Neural progenitor cell (in vitro differentiated cells): Measurements from ENCODE around the gene MTMR10. TPM values are rescaled to one million over a fixed set of nuclear protein-coding genes. Genes with fewer than 3 reads are reported as not detected.

Experiments
- DNase-seq: peaks from one replicate; pipeline ENCODE4 v3.0.0-alpha.2; 2016; ENCODE audit warnings: low spot score
- H2AFZ ChIP-seq: fragments of 200-600 bp; sonication (generic); replicated peaks from 2 replicates; pipeline ENCODE4 v1.6.1; 2016; ENCODE audit warnings: antibody characterized with exemption
- H3F3A ChIP-seq: fragments of 200-600 bp; sonication (generic); 2 replicates; pipeline ENCODE4 v1.6.1; 2016; ENCODE audit warnings: antibody characterized with exemption, low read depth
- H3K27ac ChIP-seq: fragments of 200-600 bp; sonication (generic); 2 replicates; pipeline ENCODE4 v1.5.1; 2016; ENCODE audit warnings: mild to moderate bottlenecking
- H3K27me3 ChIP-seq: fragments of 200-600 bp; sonication (generic); 2 replicates; pipeline ENCODE4 v1.6.1; 2016; ENCODE audit warnings: mild to moderate bottlenecking, moderate library complexity
- H3K36me3 ChIP-seq: fragments of 200-600 bp; sonication (generic); 2 replicates; pipeline ENCODE4 v1.5.1; 2016
- H3K4me1 ChIP-seq: fragments of 200-600 bp; sonication (generic); 2 replicates; pipeline ENCODE4 v1.6.1; 2016; ENCODE audit warnings: mixed run types
- H3K4me2 ChIP-seq: fragments of 200-600 bp; sonication (generic); 2 replicates; pipeline ENCODE4 v1.6.1; 2016
- H3K4me3 ChIP-seq: fragments of 200-600 bp; sonication (generic); 2 replicates; pipeline ENCODE4 v1.5.1; 2016
- H3K79me2 ChIP-seq: fragments of 200-600 bp; sonication (generic); 2 replicates; pipeline ENCODE4 v1.6.1; 2016; ENCODE audit warnings: low read depth
- H3K9ac ChIP-seq: fragments of 200-600 bp; sonication (generic); 2 replicates; pipeline ENCODE4 v1.6.1; 2016
- H3K9me3 ChIP-seq: fragments of 200-600 bp; sonication (generic); 2 replicates; pipeline ENCODE4 v1.5.1; 2016; ENCODE audit warnings: low read depth
- H4K20me1 ChIP-seq: fragments of 200-600 bp; sonication (generic); 2 replicates; pipeline ENCODE4 v1.6.1; 2016; ENCODE audit warnings: low read depth
- H3K27ac Mint-ChIP-seq: 3 replicates; pipeline ENCODE4 v1.8.0; 2021; ENCODE audit warnings: mixed read lengths
- H3K27me3 Mint-ChIP-seq: 2 replicates; pipeline ENCODE4 v1.8.0; 2022; ENCODE audit warnings: low read depth, mild to moderate bottlenecking, inconsistent platforms, moderate library complexity, mixed read lengths; ENCODE audit not compliant: insufficient read depth
- H3K36me3 Mint-ChIP-seq: 3 replicates; pipeline ENCODE4 v1.8.0; 2021; ENCODE audit warnings: mixed read lengths
- H3K4me1 Mint-ChIP-seq: 3 replicates; pipeline ENCODE4 v1.8.0; 2021; ENCODE audit warnings: mixed read lengths
- H3K4me3 Mint-ChIP-seq: 3 replicates; pipeline ENCODE4 v1.8.0; 2021; ENCODE audit warnings: mild to moderate bottlenecking, moderate library complexity, mixed read lengths
- H3K9me3 Mint-ChIP-seq: 3 replicates; pipeline ENCODE4 v1.8.0; 2020; ENCODE audit warnings: mixed read lengths
- EZH2 ChIP-seq: fragments of 200-600 bp; sonication (generic); IDR thresholded peaks from 2 replicates; pipeline ENCODE4 v1.6.1; 2017; ENCODE audit warnings: antibody characterized with exemption, mild to moderate bottlenecking, moderate library complexity
- EZH2phosphoT487 ChIP-seq: fragments of 200-600 bp; sonication (generic); IDR thresholded peaks from 2 replicates; pipeline ENCODE4 v1.6.1; 2017; ENCODE audit warnings: antibody characterized with exemption
- total RNA-seq: library from RNA; depleted of rRNA; stranded (reverse); fragments of >200 nt; gene quantifications from 2 replicates; pipeline ENCODE4 v1.2.3, GENCODE V29; 2015; ENCODE audit warnings: low replicate concordance
- TF ChIP-seq, protein P1 (sequence below): fragments of 200-600 bp; sonication (generic); IDR thresholded peaks from 2 replicates; pipeline ENCODE4 v1.5.1; 2017; ENCODE audit warnings: antibody characterized with exemption, mild to moderate bottlenecking

Gene MTMR10
- total RNA-seq, 1 donor from 2014 or later = 18.7 TPM

DNA sequence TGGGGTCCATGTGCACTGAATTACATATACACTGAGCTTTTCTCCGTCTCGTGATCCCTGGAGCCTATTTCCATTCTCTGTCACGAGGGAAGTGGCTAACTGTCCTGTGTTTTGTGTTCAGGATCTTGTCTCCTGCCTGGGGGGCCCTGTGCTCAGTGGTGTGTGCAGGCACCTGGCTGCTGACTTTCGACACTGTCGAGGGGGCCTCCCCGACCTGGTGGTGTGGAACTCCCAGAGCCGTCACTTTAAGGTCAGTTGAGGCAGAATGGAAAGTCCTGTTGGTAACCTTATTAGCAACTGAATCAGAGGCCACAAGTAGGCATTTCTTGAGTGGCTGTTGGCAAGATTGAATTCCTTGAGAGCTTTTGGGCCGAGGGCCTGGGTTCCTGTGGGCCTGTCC lies 61.0 kb downstream of the MTMR10 start:
- Histone ChIP-seq H3K4me1 (no peaks in the 10 kb centered on the region), H2AFZ (no peak overlapping the region), H3K27me3 (no peaks in the 10 kb centered on the region), H3K36me3 (no peaks in the 10 kb centered on the region), H3F3A (peaks cover 9% of the 10 kb centered on the region), H3K79me2 (no peaks in the 10 kb centered on the region), H4K20me1 (peaks cover 3% of the 10 kb centered on the region), H3K4me3 (no peak overlapping the region), H3K9ac (no peak overlapping the region), H3K4me2 (no peak overlapping the region), H3K27ac (no peak overlapping the region), H3K9me3 (no peaks in the 10 kb centered on the region)
- no peak for DNase-seq
- Mint-ChIP-seq H3K4me3 (no peak overlapping the region), H3K9me3 (no peaks in the 10 kb centered on the region), H3K4me1 (no peaks in the 10 kb centered on the region), H3K36me3 (peaks cover 39% of the 10 kb centered on the region), H3K27me3 (no peaks in the 10 kb centered on the region), H3K27ac (no peak overlapping the region)
- TF ChIP-seq EZH2 (no peak), EZH2phosphoT487 (no peak)
- TF ChIP-seq, protein P1, sequence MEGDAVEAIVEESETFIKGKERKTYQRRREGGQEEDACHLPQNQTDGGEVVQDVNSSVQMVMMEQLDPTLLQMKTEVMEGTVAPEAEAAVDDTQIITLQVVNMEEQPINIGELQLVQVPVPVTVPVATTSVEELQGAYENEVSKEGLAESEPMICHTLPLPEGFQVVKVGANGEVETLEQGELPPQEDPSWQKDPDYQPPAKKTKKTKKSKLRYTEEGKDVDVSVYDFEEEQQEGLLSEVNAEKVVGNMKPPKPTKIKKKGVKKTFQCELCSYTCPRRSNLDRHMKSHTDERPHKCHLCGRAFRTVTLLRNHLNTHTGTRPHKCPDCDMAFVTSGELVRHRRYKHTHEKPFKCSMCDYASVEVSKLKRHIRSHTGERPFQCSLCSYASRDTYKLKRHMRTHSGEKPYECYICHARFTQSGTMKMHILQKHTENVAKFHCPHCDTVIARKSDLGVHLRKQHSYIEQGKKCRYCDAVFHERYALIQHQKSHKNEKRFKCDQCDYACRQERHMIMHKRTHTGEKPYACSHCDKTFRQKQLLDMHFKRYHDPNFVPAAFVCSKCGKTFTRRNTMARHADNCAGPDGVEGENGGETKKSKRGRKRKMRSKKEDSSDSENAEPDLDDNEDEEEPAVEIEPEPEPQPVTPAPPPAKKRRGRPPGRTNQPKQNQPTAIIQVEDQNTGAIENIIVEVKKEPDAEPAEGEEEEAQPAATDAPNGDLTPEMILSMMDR = no peak

DNA sequence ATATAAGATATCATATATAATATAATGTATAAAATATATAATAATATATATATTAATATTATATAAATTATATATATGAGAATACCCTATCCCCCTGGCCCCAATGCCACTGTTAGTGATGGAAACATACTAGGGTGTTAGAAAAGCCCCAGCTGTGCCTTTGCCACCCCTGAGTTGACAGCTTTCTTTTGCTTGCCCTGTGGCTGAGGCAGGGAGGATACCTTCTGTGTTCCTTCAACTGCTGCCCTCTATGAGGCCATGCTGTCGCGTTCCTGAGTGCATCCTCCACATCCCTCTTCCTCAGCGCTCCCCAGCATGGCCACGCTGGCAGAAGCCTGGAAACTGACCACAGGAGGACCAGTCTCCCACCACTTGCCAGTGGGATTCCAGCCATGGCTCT lies 61.4 kb downstream of the MTMR10 start:
- Histone ChIP-seq H2AFZ (no peak overlapping the region), H3K79me2 (no peaks in the 10 kb centered on the region), H3K4me2 (no peak overlapping the region), H3K9me3 (no peaks in the 10 kb centered on the region), H3K9ac (no peak overlapping the region), H3K27ac (no peak overlapping the region), H4K20me1 (peaks cover 3% of the 10 kb centered on the region), H3K27me3 (no peaks in the 10 kb centered on the region), H3K4me3 (no peak overlapping the region), H3F3A (peaks cover 9% of the 10 kb centered on the region), H3K4me1 (no peaks in the 10 kb centered on the region), H3K36me3 (no peaks in the 10 kb centered on the region)
- H3K9me3 Mint-ChIP-seq = no peaks in the 10 kb centered on the region
- H3K27me3 Mint-ChIP-seq = no peaks in the 10 kb centered on the region
- H3K4me1 Mint-ChIP-seq = no peaks in the 10 kb centered on the region
- peaks cover 39% of the 10 kb centered on the region for H3K36me3 Mint-ChIP-seq
- no peak for DNase-seq
- H3K4me3 Mint-ChIP-seq = no peak overlapping the region
- no peak overlapping the region for H3K27ac Mint-ChIP-seq
- no peak for TF ChIP-seq EZH2
- no peak for TF ChIP-seq EZH2phosphoT487
- TF ChIP-seq, protein P1 = no peak

DNA sequence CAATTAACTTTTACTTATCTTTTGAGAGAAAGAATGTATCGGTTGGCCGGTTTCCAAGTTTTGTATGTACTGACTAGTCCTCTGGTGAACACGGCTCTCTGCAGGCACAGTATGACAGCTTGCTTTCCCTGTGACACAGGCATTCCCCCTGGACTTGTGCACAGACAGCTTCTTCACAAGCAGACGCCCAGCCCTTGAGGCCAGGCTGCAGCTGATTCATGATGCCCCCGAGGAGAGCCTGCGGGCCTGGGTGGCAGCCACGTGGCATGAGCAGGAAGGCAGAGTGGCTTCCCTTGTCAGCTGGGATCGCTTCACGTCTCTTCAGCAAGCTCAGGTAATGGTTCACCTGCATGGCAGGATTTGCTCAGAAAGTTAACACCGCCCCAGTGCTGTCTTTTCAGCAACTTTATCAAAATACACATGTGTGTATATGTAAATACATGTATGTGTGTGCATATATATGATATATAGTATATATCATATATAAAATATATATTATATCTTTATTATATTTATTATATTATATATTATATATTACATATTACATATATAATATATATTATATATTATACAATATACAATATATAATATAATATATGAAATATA lies 62.3 kb downstream of the MTMR10 start:
- DNase-seq = no peak
- Histone ChIP-seq H3K27ac (no peak overlapping the region), H3K9me3 (no peaks in the 10 kb centered on the region), H2AFZ (no peak overlapping the region), H4K20me1 (peaks cover 3% of the 10 kb centered on the region), H3K4me1 (no peaks in the 10 kb centered on the region), H3K36me3 (no peaks in the 10 kb centered on the region), H3K79me2 (no peaks in the 10 kb centered on the region), H3K27me3 (no peaks in the 10 kb centered on the region), H3K9ac (no peak overlapping the region), H3K4me2 (no peak overlapping the region), H3F3A (peaks cover 10% of the 10 kb centered on the region), H3K4me3 (no peak overlapping the region)
- no peak for TF ChIP-seq EZH2phosphoT487
- no peak for TF ChIP-seq EZH2
- TF ChIP-seq, protein P1 = no peak
- H3K27me3 Mint-ChIP-seq = no peaks in the 10 kb centered on the region
- peaks cover 39% of the 10 kb centered on the region for H3K36me3 Mint-ChIP-seq
- no peak overlapping the region for H3K27ac Mint-ChIP-seq
- H3K4me1 Mint-ChIP-seq = no peaks in the 10 kb centered on the region
- no peak overlapping the region for H3K4me3 Mint-ChIP-seq
- H3K9me3 Mint-ChIP-seq = no peaks in the 10 kb centered on the region
